GM20431 (cell line): ENCODE measurements around the gene YBX2.
"Not testable (repeated sequence)": the region's sequence is repeated elsewhere in the genome, so short reads cannot be mapped to it uniquely, and the experiment has no call there.

ENCODE experiments used
- in situ Hi-C: fragments of 300-500 bp; cut with MseI, MboI; formaldehyde crosslinking; loops from one replicate; pipeline ENCODE4 v1.15.0; 2020; ENCODE audit warnings: low sequenced_read_pairs; ENCODE audit not compliant: unreplicated experiment

The YBX2 gene

DNA sequence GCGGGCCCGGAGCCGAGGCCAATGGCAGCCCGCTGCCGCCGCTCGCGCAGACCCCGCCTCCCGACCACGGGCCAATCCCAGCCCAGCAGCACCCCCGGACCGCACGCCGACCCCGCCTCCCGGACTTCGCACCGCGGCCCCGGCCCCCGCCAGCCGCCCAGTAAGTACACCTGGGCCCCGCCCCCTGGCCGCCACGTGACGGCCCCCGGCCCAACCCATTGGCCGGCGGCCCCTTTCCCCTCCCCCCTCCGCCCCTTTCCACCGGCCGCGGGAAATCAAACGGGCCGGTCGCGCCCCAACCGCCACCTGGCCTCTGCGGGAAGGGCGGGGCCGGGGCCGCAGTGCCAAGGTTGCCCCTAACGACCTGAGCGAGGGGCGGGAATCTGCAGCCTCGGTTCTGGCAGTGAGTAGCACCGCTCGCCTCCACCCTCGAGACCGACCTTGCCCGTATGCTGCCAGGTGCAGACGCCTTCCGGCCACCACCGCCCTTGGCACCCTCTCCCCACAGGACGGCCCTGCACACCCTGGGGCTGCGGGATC lies at the start of gene YBX2:
Gene YBX2, minus strand, starts transcription at position 26 of the 540 bp plus-strand sequence. CDS start 139 bp downstream, outside the sequence.
- in situ Hi-C loops = loop anchor here (25.0 kb wide), 1 partner anchor 232 kb away; no protein-coding TSS in a partner anchor

GRCh38 chr17:7343250-7343649 lies 48.8 kb upstream of the YBX2 start:
- in situ Hi-C loops = no loop called here

DNA sequence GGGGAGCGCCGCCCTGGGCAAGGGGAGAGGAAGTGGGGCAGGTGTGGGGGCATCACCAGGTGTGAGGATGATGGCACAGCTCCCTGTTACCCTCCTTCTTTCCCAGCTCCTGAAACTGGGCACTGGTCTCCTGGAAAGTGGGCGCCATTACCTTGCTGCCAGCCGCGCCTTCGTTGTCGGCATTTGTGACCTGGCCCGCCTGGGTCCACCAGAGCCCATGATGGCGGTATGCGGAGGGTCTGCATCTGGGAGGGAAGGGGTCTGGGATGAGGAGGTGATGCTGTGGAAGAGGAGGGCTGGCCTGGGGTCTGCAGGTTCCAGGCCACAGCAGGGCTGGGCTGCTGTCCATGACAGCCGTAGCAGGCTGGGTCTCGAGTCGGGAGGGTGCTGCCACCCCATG lies 47.4 kb upstream of the YBX2 start:
- in situ Hi-C loops = no loop called here

DNA sequence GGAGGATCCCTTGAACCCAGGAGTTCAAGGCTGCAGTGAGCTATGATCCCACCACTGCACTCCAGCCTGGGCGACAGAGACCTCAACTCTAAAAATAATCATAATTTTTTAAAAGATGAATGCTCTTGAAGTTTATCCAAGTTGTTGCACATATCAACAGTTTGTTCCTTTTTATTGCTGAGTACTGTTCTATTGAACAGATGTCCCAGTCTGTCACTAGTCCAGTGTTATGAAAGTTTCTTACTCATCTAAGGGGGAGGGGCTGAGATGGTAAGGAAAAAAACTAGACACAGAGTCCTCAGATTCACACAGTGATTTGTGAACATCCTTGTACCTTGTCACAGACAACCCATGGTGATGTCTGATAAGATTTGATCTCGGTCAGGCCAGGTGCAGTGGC lies 45.7 kb upstream of the YBX2 start:
- in situ Hi-C loops = no loop called here

DNA sequence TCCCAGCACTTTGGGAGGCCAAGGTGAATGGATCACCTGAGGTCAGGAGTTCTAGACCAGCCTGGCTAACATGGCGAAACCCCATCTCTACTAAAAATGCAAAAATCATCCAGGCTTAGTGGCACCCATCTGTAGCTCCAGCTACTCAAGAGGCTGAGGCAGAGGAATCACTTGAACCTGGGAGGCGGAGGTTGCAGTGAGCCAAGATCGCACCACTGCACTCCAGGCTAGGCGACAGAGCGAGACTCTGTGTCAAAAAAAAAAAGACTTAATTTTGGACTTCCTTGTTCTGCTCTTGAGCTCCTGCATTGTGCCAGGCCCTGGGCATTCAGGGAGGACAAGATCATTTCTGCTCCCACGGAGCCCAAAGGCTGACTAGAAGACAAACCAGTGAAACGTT lies 43.2 kb upstream of the YBX2 start:
- in situ Hi-C loops = not testable (repeated sequence)

DNA sequence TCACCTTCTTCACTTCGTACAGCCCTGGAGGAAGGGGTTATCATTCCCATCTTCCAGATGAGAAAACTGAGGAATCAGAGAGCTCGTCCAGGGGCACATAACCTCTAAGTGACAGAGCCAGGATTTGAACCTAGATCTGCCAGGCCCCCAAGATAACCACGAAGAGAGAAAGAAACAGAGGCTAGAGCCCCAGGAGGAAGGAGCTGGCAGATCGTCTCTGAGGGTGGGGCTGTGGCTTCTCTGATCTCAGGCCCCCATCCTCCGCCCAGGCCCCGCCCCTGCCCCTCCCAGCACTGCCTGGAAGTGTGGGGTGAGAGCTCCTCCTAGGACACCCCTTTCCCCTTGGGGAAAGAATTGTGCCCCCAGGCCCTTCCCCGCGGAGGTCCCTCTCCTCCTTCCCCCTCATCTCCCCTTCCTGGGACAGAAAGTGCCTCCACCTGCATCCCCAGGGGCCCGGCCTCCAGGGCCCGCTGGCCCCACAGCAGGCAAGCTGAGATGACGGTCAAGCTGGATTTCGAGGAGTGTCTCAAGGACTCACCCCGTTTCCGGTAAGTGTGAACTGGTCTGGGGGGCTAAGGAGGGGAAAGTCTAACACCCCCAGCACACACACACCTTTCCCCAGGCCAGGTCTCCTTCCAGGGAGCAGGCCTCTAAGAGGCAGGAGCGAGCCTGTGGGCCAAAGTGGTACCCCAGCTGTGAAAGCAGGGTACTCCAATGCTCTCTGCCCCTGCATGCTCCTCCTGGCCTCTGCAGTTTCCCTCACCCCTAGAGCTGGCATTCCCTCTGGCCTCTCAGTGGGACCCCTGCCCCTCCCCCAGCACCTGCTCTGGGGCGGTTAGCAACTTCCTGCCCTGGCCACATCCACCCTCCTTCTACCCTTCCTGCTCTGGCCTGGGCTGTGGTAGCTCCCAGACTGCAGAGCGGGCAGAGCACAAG lies 42.1 kb upstream of the YBX2 start, which contains the start of gene ACAP1:
Gene ACAP1, plus strand, starts transcription at position 290 of the 936 bp plus-strand sequence. Its CDS starts 206 bp downstream, at position 496.
- in situ Hi-C loops = no loop called here

DNA sequence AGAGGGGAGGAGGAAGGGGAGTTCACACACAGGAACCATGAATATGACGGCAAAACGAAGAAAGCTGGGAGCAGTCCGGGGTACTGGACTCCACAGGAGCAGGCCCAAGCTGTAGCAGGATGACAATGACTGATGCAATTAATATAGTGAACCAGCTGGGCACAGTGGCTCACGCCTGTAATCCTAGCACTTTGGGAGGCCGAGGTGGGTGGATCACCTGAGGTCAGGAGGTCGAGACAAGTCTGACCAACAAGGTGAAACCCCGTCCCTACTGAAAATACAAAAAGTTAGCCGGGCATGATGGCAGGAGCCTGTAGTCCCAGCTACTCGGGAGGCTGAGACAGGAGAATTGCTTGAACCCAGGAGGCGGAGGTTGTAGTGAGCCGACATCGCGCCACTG lies 41.3 kb upstream of the YBX2 start:
- in situ Hi-C loops = not testable (repeated sequence)

DNA sequence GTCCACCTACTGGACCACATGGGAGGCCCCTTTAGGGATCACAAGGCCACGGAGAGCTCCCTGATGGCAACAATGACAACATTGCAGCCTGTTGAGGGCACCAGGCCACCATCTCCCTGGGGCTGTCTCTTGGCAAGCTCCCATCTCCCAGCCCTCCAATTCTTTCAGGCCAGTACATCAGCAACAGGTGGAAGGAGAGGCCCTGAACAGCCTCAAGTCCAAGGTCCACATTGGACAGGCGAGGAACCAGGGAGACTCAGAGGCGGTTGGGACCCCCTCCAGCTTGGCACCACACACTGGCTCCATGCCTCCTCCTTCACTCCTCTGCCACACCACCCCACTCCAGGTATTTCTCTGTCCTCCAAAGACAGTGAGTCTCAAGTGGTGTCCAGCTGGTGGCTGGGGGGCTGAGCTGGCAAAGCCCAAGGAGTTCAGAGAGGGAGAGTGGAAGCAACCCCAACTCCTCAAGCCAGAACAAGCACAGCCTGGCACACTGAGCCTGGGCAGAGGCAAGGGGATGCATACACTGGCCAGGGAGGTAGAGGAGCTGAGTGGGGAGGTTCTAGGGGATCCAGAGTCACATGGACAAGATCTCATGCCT lies 40.6 kb upstream of the YBX2 start:
- in situ Hi-C loops = no loop called here

GRCh38 chr17:7332600-7333069 lies 38.2 kb upstream of the YBX2 start:
- in situ Hi-C loops = not testable (repeated sequence)

DNA sequence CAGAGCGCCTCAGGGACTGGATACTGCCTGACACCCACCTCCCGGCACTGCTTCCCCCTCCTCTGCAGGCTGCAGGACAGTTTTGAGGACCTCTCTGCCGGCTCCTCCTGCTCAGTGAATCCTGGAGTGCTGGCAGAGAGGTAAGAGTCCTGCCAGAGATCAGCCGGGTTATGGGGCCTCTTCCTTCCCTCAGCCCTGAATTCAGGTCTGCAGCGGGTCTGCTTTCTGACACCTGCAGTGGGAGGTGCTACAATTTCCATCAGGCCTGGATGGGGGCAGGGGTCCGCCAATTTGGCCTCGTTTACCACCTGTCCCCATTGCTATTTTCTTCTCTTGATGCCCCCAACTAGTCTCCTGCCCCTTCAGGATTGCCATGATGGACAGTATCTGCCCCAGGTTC lies 37.7 kb upstream of the YBX2 start:
- in situ Hi-C loops = no loop called here

DNA sequence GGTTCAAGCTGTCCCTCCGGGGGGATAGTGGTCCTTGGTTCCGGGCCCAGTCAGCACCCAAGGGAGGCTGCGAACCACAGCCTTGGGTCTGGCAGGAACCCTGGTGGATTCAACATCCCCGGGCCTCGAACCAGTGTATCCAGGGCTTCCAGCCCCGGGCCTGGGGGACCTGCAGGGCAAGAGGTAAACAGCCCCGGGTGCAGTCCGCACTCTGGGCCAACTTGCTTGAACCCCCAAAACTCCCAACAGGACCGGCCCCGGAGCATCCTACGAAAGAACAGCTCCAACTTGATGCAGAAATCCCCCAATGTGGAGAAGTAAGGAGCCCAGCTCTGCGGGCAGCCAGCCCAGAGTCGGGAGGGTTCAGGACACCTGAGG lies 36.2 kb upstream of the YBX2 start:
- in situ Hi-C loops = no loop called here

- in situ Hi-C loops = no loop called here
Observed at GRCh38 chr17:7329997-7330637, 35.7 kb upstream of the YBX2 start.

- in situ Hi-C loops = no loop called here
Observed at GRCh38 chr17:7329374-7329996, 35.0 kb upstream of the YBX2 start.

DNA sequence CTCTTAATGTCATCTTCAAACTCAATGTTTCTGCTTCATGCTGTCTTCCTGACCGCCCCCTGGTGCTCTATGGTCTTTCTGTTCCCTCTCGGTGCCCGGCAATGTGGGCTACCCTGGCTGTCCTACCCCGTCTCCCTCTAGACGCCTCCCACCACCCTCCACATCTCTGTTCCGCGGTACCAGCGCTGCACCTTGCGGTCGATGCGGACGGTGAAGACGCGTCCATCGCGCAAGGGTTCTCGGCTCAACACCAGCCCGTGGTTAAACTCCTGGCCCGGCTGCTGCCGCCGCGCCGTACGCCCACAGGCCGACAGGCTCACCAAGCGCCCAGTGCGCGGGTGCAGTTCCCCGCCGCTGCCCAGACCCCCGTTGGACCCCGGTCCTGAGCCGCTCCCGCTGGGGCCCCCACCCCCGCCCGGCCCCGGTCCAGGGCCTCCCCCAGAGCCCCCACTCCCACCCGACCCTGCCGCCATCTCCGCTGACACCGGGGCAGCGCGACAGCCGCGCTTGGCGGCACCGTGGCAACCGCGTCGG lies 34.5 kb upstream of the YBX2 start, which contains the start of gene NEURL4:
Gene NEURL4, minus strand, starts transcription at position 496 of the 534 bp plus-strand sequence. Its CDS starts 23 bp downstream, at position 473.
- in situ Hi-C loops = no loop called here

DNA sequence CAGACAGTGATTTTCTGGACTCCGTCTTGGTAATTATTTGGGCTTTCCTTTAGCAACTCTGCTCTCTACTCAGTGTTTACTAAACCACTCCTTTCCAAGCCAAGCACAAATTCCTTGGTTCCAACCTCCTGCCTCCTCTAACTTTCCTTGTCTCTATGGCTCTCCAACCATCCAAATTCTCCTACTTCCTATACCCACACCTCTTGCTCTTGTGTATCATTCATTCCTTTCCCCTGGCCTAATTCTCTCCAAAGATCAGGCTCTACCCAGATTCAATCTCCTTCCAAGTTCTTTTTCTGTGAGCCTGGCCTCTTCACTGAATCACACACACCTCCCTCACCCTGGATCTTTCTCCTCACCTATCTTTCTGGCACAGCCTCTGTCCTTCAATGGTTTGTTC lies 33.6 kb upstream of the YBX2 start:
- in situ Hi-C loops = no loop called here

- in situ Hi-C loops = no loop called here
Observed at GRCh38 chr17:7327501-7327900, 33.1 kb upstream of the YBX2 start.

DNA sequence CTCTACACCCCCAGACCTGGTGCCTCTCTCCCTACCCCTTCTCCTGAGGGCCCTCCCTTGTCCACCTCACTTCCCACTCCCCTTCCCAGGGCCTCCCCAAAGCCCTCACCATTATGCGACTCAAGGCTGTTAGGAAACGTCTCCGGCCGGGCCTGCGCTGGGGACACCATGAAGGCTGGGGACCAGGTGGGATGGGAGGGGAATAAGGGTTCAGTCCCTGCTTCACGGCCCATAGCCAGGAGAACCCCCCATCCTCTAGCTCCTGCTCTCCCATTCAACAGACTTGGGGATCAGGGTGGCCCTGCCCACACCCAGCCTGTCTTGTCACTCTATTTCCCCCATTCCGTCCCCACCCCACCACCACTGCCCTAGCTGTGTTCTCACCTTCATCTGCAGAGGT lies 32.6 kb upstream of the YBX2 start:
- in situ Hi-C loops = no loop called here

GRCh38 chr17:7326186-7326585 lies 31.7 kb upstream of the YBX2 start:
- in situ Hi-C loops = no loop called here

GRCh38 chr17:7325031-7325528 lies 30.6 kb upstream of the YBX2 start:
- in situ Hi-C loops = no loop called here

- in situ Hi-C loops = no loop called here
Observed at GRCh38 chr17:7324438-7324779, 30.0 kb upstream of the YBX2 start.
